Measurements from ENCODE around the gene WLS.

WLS gene

DNA sequence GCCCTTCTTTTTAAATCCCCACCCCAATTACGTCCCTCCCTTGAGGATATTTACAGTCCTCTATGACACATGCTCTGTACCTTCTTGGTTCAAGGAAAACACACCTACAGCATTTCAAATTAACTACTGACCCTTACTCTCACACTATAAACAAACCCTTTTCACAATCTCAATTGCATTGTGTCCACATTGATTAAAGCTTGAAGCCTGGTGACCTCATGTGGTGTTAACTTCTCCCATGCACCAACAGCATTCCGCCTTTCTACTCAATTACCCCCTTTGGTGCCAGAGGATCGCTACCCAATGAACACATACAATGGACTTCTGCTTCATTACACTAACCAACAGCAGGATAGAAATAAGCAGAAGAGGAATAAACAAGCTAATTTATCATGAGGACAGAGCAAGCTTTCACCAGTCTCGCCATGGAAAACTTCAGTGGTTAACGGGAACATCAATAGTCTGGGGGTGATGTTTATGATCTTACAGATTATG lies 15.2 kb downstream of the WLS start (continued):
- TF ChIP-seq TSHZ2 (CRISPR knock-in tag; IDR thresholded peaks at IDR 0.05), result no peak

DNA sequence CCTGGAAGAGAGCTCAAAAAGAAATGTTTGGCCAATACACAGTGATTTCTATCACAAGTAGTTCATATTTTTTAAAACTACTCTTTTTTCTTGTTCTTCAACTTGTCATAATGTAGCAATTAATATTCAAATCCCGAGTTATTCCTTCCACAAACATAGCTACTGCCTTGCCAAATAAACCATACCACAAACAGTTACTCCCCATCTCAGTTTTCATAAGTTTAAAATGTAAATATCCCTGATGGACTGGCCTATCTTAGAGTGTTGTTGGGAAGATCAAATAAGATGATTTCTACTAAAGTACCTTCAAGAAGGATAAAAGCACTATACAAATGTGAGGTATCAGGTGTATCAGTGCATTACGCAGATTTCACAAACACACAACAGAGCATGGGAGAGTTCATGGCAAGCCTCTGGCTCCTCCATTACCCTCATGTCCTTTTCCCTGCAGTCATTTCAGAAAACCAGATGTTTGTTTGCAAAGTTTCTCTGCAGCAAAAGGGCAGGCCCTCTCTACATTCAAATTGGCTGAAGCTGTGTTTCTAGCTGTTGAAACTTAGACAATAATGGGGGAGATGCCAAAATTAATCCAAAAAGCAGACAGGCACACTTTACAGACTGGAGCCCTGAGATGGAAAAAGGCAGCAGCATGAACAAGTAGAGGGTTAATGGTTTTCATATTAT lies 16.1 kb downstream of the WLS start:
- no peak for TF ChIP-seq SNAI2 (CRISPR knock-in tag; IDR thresholded peaks at IDR 0.05)
- TF ChIP-seq ZC3H10 (CRISPR knock-in tag; IDR thresholded peaks at IDR 0.05), result no peak
- no peak for TF ChIP-seq TCF4 (CRISPR knock-in tag; IDR thresholded peaks at IDR 0.05; ENCODE audit: borderline replicate concordance)
- TF ChIP-seq ISL1 (CRISPR knock-in tag; IDR thresholded peaks at IDR 0.05), result no peak
- no peak for TF ChIP-seq ZNF8 (CRISPR knock-in tag; IDR thresholded peaks at IDR 0.05)
- TF ChIP-seq GLIS3 (CRISPR knock-in tag; IDR thresholded peaks at IDR 0.05), result no peak
- TF ChIP-seq, protein P1, sequence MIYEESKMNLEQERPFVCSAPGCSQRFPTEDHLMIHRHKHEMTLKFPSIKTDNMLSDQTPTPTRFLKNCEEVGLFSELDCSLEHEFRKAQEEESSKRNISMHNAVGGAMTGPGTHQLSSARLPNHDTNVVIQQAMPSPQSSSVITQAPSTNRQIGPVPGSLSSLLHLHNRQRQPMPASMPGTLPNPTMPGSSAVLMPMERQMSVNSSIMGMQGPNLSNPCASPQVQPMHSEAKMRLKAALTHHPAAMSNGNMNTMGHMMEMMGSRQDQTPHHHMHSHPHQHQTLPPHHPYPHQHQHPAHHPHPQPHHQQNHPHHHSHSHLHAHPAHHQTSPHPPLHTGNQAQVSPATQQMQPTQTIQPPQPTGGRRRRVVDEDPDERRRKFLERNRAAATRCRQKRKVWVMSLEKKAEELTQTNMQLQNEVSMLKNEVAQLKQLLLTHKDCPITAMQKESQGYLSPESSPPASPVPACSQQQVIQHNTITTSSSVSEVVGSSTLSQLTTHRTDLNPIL (CRISPR knock-in tag; IDR thresholded peaks at IDR 0.05; ENCODE audit: low read depth), result no peak
- TF ChIP-seq, protein P2, sequence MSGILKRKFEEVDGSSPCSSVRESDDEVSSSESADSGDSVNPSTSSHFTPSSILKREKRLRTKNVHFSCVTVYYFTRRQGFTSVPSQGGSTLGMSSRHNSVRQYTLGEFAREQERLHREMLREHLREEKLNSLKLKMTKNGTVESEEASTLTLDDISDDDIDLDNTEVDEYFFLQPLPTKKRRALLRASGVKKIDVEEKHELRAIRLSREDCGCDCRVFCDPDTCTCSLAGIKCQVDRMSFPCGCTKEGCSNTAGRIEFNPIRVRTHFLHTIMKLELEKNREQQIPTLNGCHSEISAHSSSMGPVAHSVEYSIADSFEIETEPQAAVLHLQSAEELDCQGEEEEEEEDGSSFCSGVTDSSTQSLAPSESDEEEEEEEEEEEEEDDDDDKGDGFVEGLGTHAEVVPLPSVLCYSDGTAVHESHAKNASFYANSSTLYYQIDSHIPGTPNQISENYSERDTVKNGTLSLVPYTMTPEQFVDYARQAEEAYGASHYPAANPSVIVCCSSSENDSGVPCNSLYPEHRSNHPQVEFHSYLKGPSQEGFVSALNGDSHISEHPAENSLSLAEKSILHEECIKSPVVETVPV (CRISPR knock-in tag; IDR thresholded peaks at IDR 0.05), result no peak
- no peak for TF ChIP-seq PPARA (CRISPR knock-in tag; IDR thresholded peaks at IDR 0.05; ENCODE audit: borderline replicate concordance)
- TF ChIP-seq BACH2 (CRISPR knock-in tag; IDR thresholded peaks at IDR 0.05; ENCODE audit: borderline replicate concordance), result no peak
- no peak for TF ChIP-seq TOX (CRISPR knock-in tag; IDR thresholded peaks at IDR 0.05; ENCODE audit: borderline replicate concordance)
- no peak for TF ChIP-seq ARNTL (CRISPR knock-in tag; IDR thresholded peaks at IDR 0.05; ENCODE audit: borderline replicate concordance, low read depth)
- no peak for TF ChIP-seq CSDC2 (CRISPR knock-in tag; IDR thresholded peaks at IDR 0.05)
- TF ChIP-seq ESRRG (CRISPR knock-in tag; IDR thresholded peaks at IDR 0.05), result no peak
- TF ChIP-seq RARB (CRISPR knock-in tag; IDR thresholded peaks at IDR 0.05), result no peak

GRCh38 chr1:68213843-68214242 lies 18.5 kb downstream of the WLS start:
- no peak for TF ChIP-seq ZNF70 (CRISPR knock-in tag; IDR thresholded peaks at IDR 0.05)
- TF ChIP-seq RARB (CRISPR knock-in tag; IDR thresholded peaks at IDR 0.05), result no peak
- peak; percentile 8; the same call in 1 of the 2 replicates for TF ChIP-seq ISL1 (CRISPR knock-in tag; IDR thresholded peaks at IDR 0.05)
- peak; percentile 39 for ATAC-seq

More for the DNA sequence above, 16.1 kb downstream of the WLS start:
- ATAC-seq, result peak; percentile 17

DNA sequence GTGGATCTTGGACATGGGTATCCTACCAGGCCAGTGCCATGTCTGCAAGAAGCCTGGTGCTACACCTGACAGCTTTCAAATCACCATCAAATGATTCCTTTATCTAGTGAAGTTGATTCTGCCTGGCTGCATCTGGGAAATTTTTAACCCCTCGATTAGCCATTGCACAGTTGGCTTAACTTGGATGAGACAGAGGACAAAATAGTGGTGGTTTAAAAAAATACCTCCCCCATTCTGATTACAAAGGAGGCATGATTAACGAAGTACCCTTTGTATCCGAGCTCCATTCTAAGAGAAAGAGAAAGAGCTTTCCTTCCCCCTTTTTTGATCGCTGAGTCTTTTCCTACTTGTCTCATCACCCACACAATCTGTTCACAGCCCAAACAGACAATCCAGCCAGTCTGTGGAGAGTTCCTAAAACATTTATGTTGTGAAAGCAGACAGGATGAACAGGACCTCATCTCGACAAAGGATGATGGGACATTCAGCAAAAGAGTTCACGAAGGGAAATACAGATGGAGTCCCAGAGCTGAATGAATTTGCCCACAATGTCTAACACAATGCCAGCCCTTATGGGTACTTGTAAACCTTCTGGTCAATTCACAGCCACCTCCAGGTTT lies 20.5 kb downstream of the WLS start:
- ATAC-seq, result no peak

More for the DNA sequence above, 20.5 kb downstream of the WLS start:
- TF ChIP-seq ZNF70 (CRISPR knock-in tag; IDR thresholded peaks at IDR 0.05) (no peak), ZFP3 (CRISPR knock-in tag; IDR thresholded peaks at IDR 0.05) (no peak), ZNF565 (CRISPR knock-in tag; conservative IDR thresholded peaks at IDR 0.05; ENCODE audit: low read depth) (no peak), OSR1 (CRISPR knock-in tag; IDR thresholded peaks at IDR 0.05) (no peak), TOX (CRISPR knock-in tag; IDR thresholded peaks at IDR 0.05; ENCODE audit: borderline replicate concordance) (no peak), SNAI2 (CRISPR knock-in tag; IDR thresholded peaks at IDR 0.05) (no peak)
- TF ChIP-seq, protein P1 (CRISPR knock-in tag; IDR thresholded peaks at IDR 0.05; ENCODE audit: low read depth), result no peak
- TF ChIP-seq, protein P3, sequence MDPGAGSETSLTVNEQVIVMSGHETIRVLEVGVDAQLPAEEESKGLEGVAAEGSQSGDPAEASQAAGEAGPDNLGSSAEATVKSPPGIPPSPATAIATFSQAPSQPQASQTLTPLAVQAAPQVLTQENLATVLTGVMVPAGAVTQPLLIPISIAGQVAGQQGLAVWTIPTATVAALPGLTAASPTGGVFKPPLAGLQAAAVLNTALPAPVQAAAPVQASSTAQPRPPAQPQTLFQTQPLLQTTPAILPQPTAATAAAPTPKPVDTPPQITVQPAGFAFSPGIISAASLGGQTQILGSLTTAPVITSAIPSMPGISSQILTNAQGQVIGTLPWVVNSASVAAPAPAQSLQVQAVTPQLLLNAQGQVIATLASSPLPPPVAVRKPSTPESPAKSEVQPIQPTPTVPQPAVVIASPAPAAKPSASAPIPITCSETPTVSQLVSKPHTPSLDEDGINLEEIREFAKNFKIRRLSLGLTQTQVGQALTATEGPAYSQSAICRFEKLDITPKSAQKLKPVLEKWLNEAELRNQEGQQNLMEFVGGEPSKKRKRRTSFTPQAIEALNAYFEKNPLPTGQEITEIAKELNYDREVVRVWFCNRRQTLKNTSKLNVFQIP (CRISPR knock-in tag; IDR thresholded peaks at IDR 0.05; ENCODE audit: borderline replicate concordance, low read depth), result no peak
- TF ChIP-seq, protein P2 (CRISPR knock-in tag; IDR thresholded peaks at IDR 0.05), result no peak
